Measurements from ENCODE around the gene FCRL1.

GRCh38 chr1:157813269-157813668 lies 6.7 kb downstream of the FCRL1 start:
- TF ChIP-seq CTCF (conservative IDR thresholded peaks at IDR 0.05; ENCODE audit: low read length) (no peak), EZH2phosphoT487 (IDR thresholded peaks at IDR 0.05; ENCODE audit: borderline replicate concordance) (no peak)
